H1 (cell line): ENCODE measurements around the gene BSN. TPM values are rescaled to one million over a fixed set of nuclear protein-coding genes. Genes with fewer than 3 reads are reported as not detected.

ENCODE experiments used
- CTCF ChIA-PET: fragments of 300-600 bp; sonication (Branson Sonifier 250); formaldehyde crosslinking; loops from one replicate; lab custom pipeline; 2021; ENCODE audit not compliant: partially characterized antibody; lab: Charles Lee
- POLR2A ChIA-PET: fragments of 300-600 bp; sonication (Branson Sonifier 250); formaldehyde crosslinking; loops from one replicate; lab custom pipeline; 2021; ENCODE audit warnings: inconsistent platforms; ENCODE audit not compliant: partially characterized antibody; lab: Charles Lee
- DNase-seq, 2 experiments: peaks; one replicate each; pipeline versions ENCODE4 v3.0.0 to v3.0.0-alpha.2; 2010 to 2022; ENCODE audit warnings: low spot score in 2 of 2, low read depth in 1 of 2, mixed read lengths in 1 of 2
- FAIRE-seq: peaks from 2 replicates; lab custom pipeline; 2011; peaks lifted over from hg19 to GRCh38; lab: Jason Lieb, UNC
- H2AFZ ChIP-seq: 2 replicates; pipeline ENCODE4 v1.8.1; 2012; ENCODE audit warnings: low read length, inconsistent platforms
- H2AK5ac ChIP-seq: 2 replicates; pipeline ENCODE4 v1.6.1; 2013; ENCODE audit warnings: low read depth, low read length
- H2BK120ac ChIP-seq: replicated peaks from 2 replicates; pipeline ENCODE3; 2013; ENCODE audit warnings: low read depth, low read length, inconsistent platforms
- H2BK12ac ChIP-seq: 2 replicates; pipeline ENCODE4 v1.6.1; 2013; ENCODE audit warnings: low read depth, low read length
- H2BK15ac ChIP-seq: 2 replicates; pipeline ENCODE4 v1.6.1; 2013; ENCODE audit warnings: low read length
- H2BK20ac ChIP-seq: 2 replicates; pipeline ENCODE4 v1.6.1; 2013; ENCODE audit warnings: low read length
- H2BK5ac ChIP-seq: 2 replicates; pipeline ENCODE4 v1.6.1; 2013; ENCODE audit warnings: low read depth, low read length
- H3K14ac ChIP-seq: 2 replicates; pipeline ENCODE4 v1.6.1; 2013; ENCODE audit warnings: inconsistent platforms; ENCODE audit not compliant: insufficient read length
- H3K18ac ChIP-seq: 2 replicates; pipeline ENCODE4 v1.6.1; 2013; ENCODE audit warnings: low read length; ENCODE audit errors: extremely low read depth
- H3K23ac ChIP-seq: 2 replicates; pipeline ENCODE4 v1.6.1; 2013; ENCODE audit warnings: inconsistent platforms; ENCODE audit not compliant: insufficient read length
- H3K23me2 ChIP-seq: 2 replicates; pipeline ENCODE4 v1.6.1; 2013; ENCODE audit warnings: low read depth, low read length
- H3K27ac ChIP-seq: 2 replicates; pipeline ENCODE4 v1.6.1; 2011; ENCODE audit warnings: low read depth, low read length, inconsistent platforms
- H3K27me3 ChIP-seq, 4 experiments: replicated peaks in 1 of 4; 1 replicate in 1 of 4; 2 replicates in 3 of 4; pipeline versions ENCODE4 v1.6.1 to v1.8.1; 2011 to 2013; ENCODE audit warnings: low read length in 3 of 4, mild to moderate bottlenecking in 3 of 4, inconsistent platforms in 2 of 4, mixed read lengths in 2 of 4, moderate library complexity in 1 of 4; ENCODE audit not compliant: control insufficient read depth in 3 of 4, insufficient read depth in 3 of 4; ENCODE audit errors: extremely low read depth in 1 of 4
- H3K36me3 ChIP-seq, 4 experiments: 2 replicates each; pipeline versions ENCODE4 v1.6.1 to v1.8.1; 2011 to 2013; ENCODE audit warnings: mild to moderate bottlenecking in 4 of 4, low read length in 3 of 4, moderate library complexity in 2 of 4, control low read depth in 1 of 4, inconsistent platforms in 1 of 4; ENCODE audit not compliant: insufficient read depth in 4 of 4, control insufficient read depth in 2 of 4
- H3K4ac ChIP-seq: replicated peaks from 2 replicates; pipeline ENCODE3; 2013; ENCODE audit warnings: low read length, low read depth, mixed read lengths, inconsistent platforms; ENCODE audit not compliant: insufficient read length
- H3K4me1 ChIP-seq, 4 experiments: replicated peaks in 1 of 4; 1 replicate in 1 of 4; 2 replicates in 3 of 4; pipeline versions ENCODE4 v1.6.1 to v1.8.1; 2011 to 2013; ENCODE audit warnings: low read length in 3 of 4, inconsistent platforms in 2 of 4, mixed read lengths in 1 of 4; ENCODE audit not compliant: insufficient read depth in 4 of 4, control insufficient read depth in 3 of 4
- H3K4me2 ChIP-seq, 2 experiments: 2 replicates each; pipeline versions ENCODE4 v1.6.1 to v1.8.1; 2011 to 2013; ENCODE audit warnings: low read depth in 2 of 2, low read length in 2 of 2, control low read depth in 1 of 2, inconsistent platforms in 1 of 2, mild to moderate bottlenecking in 1 of 2; ENCODE audit not compliant: insufficient read depth in 1 of 2
- H3K4me3 ChIP-seq, 4 experiments: fragments of 200-600, 300-600 bp in 1 of 4; sonication (generic), shearing (Covaris generic), sonication (Bioruptor Twin) in 1 of 4; 2 replicates each; pipeline versions ENCODE4 v1.5.1 to v1.8.1; 2011 to 2016; ENCODE audit warnings: low read length in 4 of 4, low read depth in 3 of 4, control low read depth in 2 of 4, inconsistent platforms in 2 of 4, mild to moderate bottlenecking in 2 of 4, mixed read lengths in 1 of 4, moderate library complexity in 1 of 4; ENCODE audit not compliant: insufficient read depth in 2 of 4; ENCODE audit errors: extremely low read depth in 1 of 4
- H3K56ac ChIP-seq: replicated peaks from 2 replicates; pipeline ENCODE3; 2013; ENCODE audit warnings: low read depth, mild to moderate bottlenecking, mixed read lengths, low read length, inconsistent platforms; ENCODE audit not compliant: insufficient read length
- H3K79me1 ChIP-seq: 2 replicates; pipeline ENCODE4 v1.6.1; 2013; ENCODE audit warnings: low read depth, low read length, control low read depth
- H3K79me2 ChIP-seq, 2 experiments: 2 replicates each; pipeline versions ENCODE4 v1.6.1 to v1.8.1; 2012 to 2013; ENCODE audit warnings: low read length in 2 of 2, mild to moderate bottlenecking in 2 of 2, inconsistent platforms in 1 of 2; ENCODE audit not compliant: insufficient read depth in 2 of 2, control insufficient read depth in 1 of 2
- H3K9ac ChIP-seq, 4 experiments: replicated peaks in 1 of 4; 1 replicate in 1 of 4; 2 replicates in 3 of 4; pipeline versions ENCODE4 v1.6.1 to v1.8.1; 2011 to 2013; ENCODE audit warnings: low read depth in 3 of 4, low read length in 3 of 4, control low read depth in 2 of 4, mild to moderate bottlenecking in 2 of 4, moderate library complexity in 2 of 4, inconsistent platforms in 1 of 4; ENCODE audit errors: extremely low read depth in 1 of 4
- H3K9me3 ChIP-seq, 2 experiments: 2 replicates each; pipeline versions ENCODE4 v1.6.1 to v1.8.1; 2012 to 2013; ENCODE audit warnings: mild to moderate bottlenecking in 2 of 2, moderate library complexity in 2 of 2, control low read depth in 1 of 2, inconsistent platforms in 1 of 2, low read depth in 1 of 2, low read length in 1 of 2, mixed read lengths in 1 of 2; ENCODE audit not compliant: insufficient read depth in 2 of 2
- H4K20me1 ChIP-seq, 2 experiments: replicated peaks in 1 of 2; 2 replicates each; pipeline versions ENCODE3 to v1.8.1; 2011 to 2013; ENCODE audit warnings: inconsistent platforms in 2 of 2, low read length in 2 of 2, mild to moderate bottlenecking in 1 of 2; ENCODE audit not compliant: insufficient read depth in 2 of 2, control insufficient read depth in 1 of 2
- H4K5ac ChIP-seq: 2 replicates; pipeline ENCODE4 v1.6.1; 2013; ENCODE audit warnings: low read length, low read depth, mixed read lengths, inconsistent platforms; ENCODE audit not compliant: insufficient read length
- H4K8ac ChIP-seq: 2 replicates; pipeline ENCODE4 v1.8.0; 2013; ENCODE audit warnings: mild to moderate bottlenecking, moderate library complexity, low read length, inconsistent platforms; ENCODE audit not compliant: insufficient read depth; ENCODE audit errors: extremely low read depth
- H4K91ac ChIP-seq: replicated peaks from 2 replicates; pipeline ENCODE3; 2013; ENCODE audit warnings: low read length, mixed read lengths, inconsistent platforms; ENCODE audit not compliant: insufficient read length
- HDAC2 ChIP-seq, 2 experiments: fragments of 300-600 bp in 1 of 2; sonication (generic) in 1 of 2; IDR thresholded peaks; 2 replicates each; pipeline ENCODE4 v1.6.1; 2011 to 2012; ENCODE audit warnings: low read depth in 2 of 2, low read length in 2 of 2, mild to moderate bottlenecking in 2 of 2, moderate library complexity in 2 of 2, borderline replicate concordance in 1 of 2, inconsistent platforms in 1 of 2
- JUND ChIP-seq: IDR thresholded peaks from 2 replicates; pipeline ENCODE4 v1.6.1; 2011; ENCODE audit warnings: mild to moderate bottlenecking, improper control_type of control experiment, low read length
- ZNF274 ChIP-seq: IDR thresholded peaks from 2 replicates; pipeline ENCODE4 v1.7.0; 2012; ENCODE audit warnings: low read length, borderline replicate concordance; ENCODE audit errors: extremely low read depth
- polyA plus RNA-seq, 7 experiments: library from polyadenylated mRNA; depleted of rRNA in 3 of 7; stranded (reverse) in 5 of 7; unstranded in 2 of 7; fragments of >200 nt in 5 of 7; fragments of 200-250 nt in 2 of 7; gene quantifications; 1 replicate in 5 of 7; 2 replicates in 1 of 7; 4 replicates in 1 of 7; pipeline versions ENCODE4 v1.2.1 to v1.2.3, GENCODE V29; 2011 to 2013; ENCODE audit warnings: missing spikeins in 2 of 7, mixed read lengths in 2 of 7
- total RNA-seq: library from RNA; stranded (reverse); fragmentation: NEBNext Ultra II Directional; extraction: Animal tissue kit (Norgen Biotek cat#: 25700); gene quantifications from 2 replicates; pipeline ENCODE4 v1.2.1, GENCODE V29; 2021

Gene BSN
- total and polyA plus RNA-seq, 2 of the 8 experiments (the other 6 are each of a cell fraction or from before 2014, with no cell fraction given) = 0.60 to 3.0 TPM

GRCh38 chr3:49552087-49552486 is 2.2 kb upstream of the BSN start:
- H4K20me1 ChIP-seq = peaks cover 0 to 5% of the 10 kb centered on the region in 2 experiments
- no peak overlapping the region for H3K4ac ChIP-seq
- no peak overlapping the region for H3K4me3 ChIP-seq
- H4K8ac ChIP-seq = no peak overlapping the region; the same call in 1 of the 2 replicates
- H4K5ac ChIP-seq = no peak overlapping the region
- no peak overlapping the region for H3K27ac ChIP-seq
- no peak overlapping the region for H2BK12ac ChIP-seq
- H3K23me2 ChIP-seq = peaks cover 12% of the 10 kb centered on the region
- no peaks in the 10 kb centered on the region for H3K79me1 ChIP-seq
- H3K4me1 ChIP-seq = peaks cover 0 to 14% (median 4%) of the 10 kb centered on the region in 4 experiments; a peak in 5 of 7 replicates
- no peak overlapping the region for H2BK15ac ChIP-seq
- no peak overlapping the region for H2BK20ac ChIP-seq
- no peak overlapping the region for H3K14ac ChIP-seq
- TF ChIP-seq HDAC2 (IDR thresholded peaks at IDR 0.05; ENCODE audit: borderline replicate concordance in 1 of 2, low read depth in 2 of 2, low read length in 2 of 2) = no peak
- TF ChIP-seq ZNF274 = no peak
- no peak for TF ChIP-seq JUND
- TF ChIP-seq, all 59 proteins: peak for 0
- CTCF ChIA-PET = interaction anchor here (1.0 to 9.3 kb wide), 3 partner anchors 12 to 15 kb away, joined by 4 to 70 read pairs (median 19); no protein-coding TSS in a partner anchor
- Histone ChIP-seq H3K18ac (no peak overlapping the region), H2BK120ac (no peak overlapping the region), H4K91ac (no peak overlapping the region), H3K4me2 (no peak overlapping the region; a peak in 1 of 4 replicates), H2AFZ (no peak overlapping the region), H3K9me3 (no peaks in the 10 kb centered on the region), H3K23ac (no peak overlapping the region), H3K27me3 (peaks cover 0 to 11% (median 6%) of the 10 kb centered on the region in 4 experiments; a peak in 3 of 7 replicates), H3K36me3 (no peaks in the 10 kb centered on the region), H3K56ac (no peak overlapping the region), H2AK5ac (no peak overlapping the region), H2BK5ac (no peak overlapping the region), H3K9ac (no peak overlapping the region), H3K79me2 (no peaks in the 10 kb centered on the region)
- DNase-seq (no peak), FAIRE-seq (no peak)
- POLR2A ChIA-PET = interaction anchor here (1.1 to 2.1 kb wide), 4 partner anchors 12 to 160 kb away, joined by 3 to 8 read pairs (median 3); no protein-coding TSS in a partner anchor
